A673 (cell line): Measurements from ENCODE around the gene MYO19.
"Not testable (repeated sequence)": the region's sequence is repeated elsewhere in the genome, so short reads cannot be mapped to it uniquely, and the experiment has no call there.

Experiments used
- CTCF ChIP-seq: fragments of 300-800, 200-600 bp; sonication (generic); conservative IDR thresholded peaks from 2 replicates; pipeline ENCODE4 v1.5.1; 2017; ENCODE audit warnings: low read depth, mild to moderate bottlenecking, antibody characterized with exemption, low read length, moderate library complexity, mixed read lengths
- EZH2 ChIP-seq: fragments of 200-600 bp; sonication (generic); IDR thresholded peaks from 2 replicates; pipeline ENCODE4 v1.6.1; 2017; ENCODE audit warnings: borderline replicate concordance, low read depth, mild to moderate bottlenecking, mixed read lengths, antibody characterized with exemption, low read length; ENCODE audit not compliant: poor library complexity, severe bottlenecking

DNA sequence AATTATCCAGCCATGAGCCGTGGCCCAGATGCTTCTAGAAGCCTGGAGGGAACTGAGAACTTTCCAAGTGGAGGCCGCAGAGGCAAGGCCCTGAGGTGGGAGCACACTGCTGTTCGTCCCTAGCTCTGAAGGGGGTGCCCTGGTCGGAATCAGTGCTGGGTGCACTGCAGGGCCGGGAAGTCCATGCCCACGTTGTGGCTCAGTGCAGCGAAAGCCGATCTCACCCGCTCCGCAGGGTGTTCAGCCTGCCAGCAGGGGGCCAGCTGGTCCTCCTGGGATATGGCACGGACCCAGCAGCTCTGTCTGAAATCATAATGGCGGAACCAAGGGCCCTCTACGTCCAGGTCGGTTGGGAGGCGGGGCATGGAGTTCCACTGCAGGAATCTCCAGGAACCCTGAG, 84.7 kb downstream of the MYO19 start:
- TF ChIP-seq CTCF, EZH2: not testable (repeated sequence)
